Osteocyte (in vitro differentiated cells): ENCODE results near the gene HSPB3. TPM values are rescaled to one million over a fixed set of nuclear protein-coding genes. Genes with fewer than 3 reads are reported as not detected.
A peak's percentile ranks its signal among the peaks of the same experiment; 100 is the strongest.

Source experiments
- DNase-seq: peaks from one replicate; pipeline ENCODE4 v3.0.0; 2021; ENCODE audit warnings: mixed read lengths; ENCODE audit not compliant: unreplicated experiment; ENCODE audit errors: extremely low spot score
- H3K27ac Mint-ChIP-seq: one replicate; pipeline ENCODE4 v1.8.0; 2021; ENCODE audit warnings: mild to moderate bottlenecking, mixed read lengths; ENCODE audit not compliant: unreplicated experiment
- H3K27me3 Mint-ChIP-seq: one replicate; pipeline ENCODE4 v1.8.0; 2021; ENCODE audit warnings: mixed read lengths; ENCODE audit not compliant: unreplicated experiment
- H3K36me3 Mint-ChIP-seq: one replicate; pipeline ENCODE4 v1.8.0; 2021; ENCODE audit warnings: mixed read lengths; ENCODE audit not compliant: unreplicated experiment
- H3K4me1 Mint-ChIP-seq: one replicate; pipeline ENCODE4 v1.8.0; 2021; ENCODE audit warnings: mixed read lengths; ENCODE audit not compliant: unreplicated experiment
- H3K4me3 Mint-ChIP-seq: one replicate; pipeline ENCODE4 v1.8.0; 2021; ENCODE audit warnings: mild to moderate bottlenecking, moderate library complexity, mixed read lengths; ENCODE audit not compliant: unreplicated experiment
- H3K9me3 Mint-ChIP-seq: one replicate; pipeline ENCODE4 v1.8.0; 2021; ENCODE audit warnings: mixed read lengths; ENCODE audit not compliant: unreplicated experiment
- CTCF ChIP-seq: fragments of 200-600 bp; sonication (generic); IDR thresholded peaks from 2 replicates; pipeline ENCODE4 v1.5.0; 2021; ENCODE audit warnings: antibody characterized with exemption, mild to moderate bottlenecking, moderate library complexity
- long read RNA-seq: library from polyadenylated mRNA; unstranded; transcript quantifications from one replicate; pipeline ENCODE4 v2.0.0, GENCODE V29; 2021
- total RNA-seq: library from RNA; stranded (reverse); gene quantifications from 2 replicates; pipeline ENCODE4 v1.2.1, GENCODE V29; 2021

Gene HSPB3
- total RNA-seq: not detected in 2 replicates
- long read RNA-seq: 0 reads

- no peak for DNase-seq
These were observed at the start of gene HSPB3 for GRCh38 chr5:54455413-54456157. HSPB3 (plus strand) TSS chr5:54455699; CDS start chr5:54455790, 91 bp downstream.

GRCh38 chr5:54411176-54411575 is 44.3 kb upstream of the HSPB3 start:
- peaks cover 40% of the 10 kb centered on the region for H3K27me3 Mint-ChIP-seq
- no peaks in the 10 kb centered on the region for H3K4me1 Mint-ChIP-seq
- no peak for TF ChIP-seq CTCF
- H3K4me3 Mint-ChIP-seq: no peak overlapping the region
- no peaks in the 10 kb centered on the region for H3K9me3 Mint-ChIP-seq
- no peaks in the 10 kb centered on the region for H3K36me3 Mint-ChIP-seq
- DNase-seq: no peak
- no peak overlapping the region for H3K27ac Mint-ChIP-seq

More at GRCh38 chr5:54455413-54456157, at the start of gene HSPB3:
- H3K27me3 Mint-ChIP-seq: peaks cover 5% of the 10 kb centered on the region
- no peak for TF ChIP-seq CTCF
- H3K4me1 Mint-ChIP-seq: peaks cover 14% of the 10 kb centered on the region
- H3K9me3 Mint-ChIP-seq: no peaks in the 10 kb centered on the region
- H3K36me3 Mint-ChIP-seq: no peaks in the 10 kb centered on the region
- peak within 1 kb of the TSS; percentile 47 for H3K27ac Mint-ChIP-seq
- no peak within 1 kb of the TSS for H3K4me3 Mint-ChIP-seq

- no peak for DNase-seq
- no peak overlapping the region for H3K4me3 Mint-ChIP-seq
- peaks cover 44% of the 10 kb centered on the region for H3K27me3 Mint-ChIP-seq
- H3K36me3 Mint-ChIP-seq: no peaks in the 10 kb centered on the region
- TF ChIP-seq CTCF: no peak
- H3K4me1 Mint-ChIP-seq: no peaks in the 10 kb centered on the region
- no peak overlapping the region for H3K27ac Mint-ChIP-seq
- no peaks in the 10 kb centered on the region for H3K9me3 Mint-ChIP-seq
These were observed 42.6 kb upstream of the HSPB3 start for GRCh38 chr5:54412913-54413312.

GRCh38 chr5:54415147-54415546 is 40.4 kb upstream of the HSPB3 start:
- H3K27ac Mint-ChIP-seq: no peak overlapping the region
- H3K9me3 Mint-ChIP-seq: no peaks in the 10 kb centered on the region

More at GRCh38 chr5:54415147-54415546, 40.4 kb upstream of the HSPB3 start:
- no peaks in the 10 kb centered on the region for H3K4me1 Mint-ChIP-seq
- H3K27me3 Mint-ChIP-seq: peaks cover 50% of the 10 kb centered on the region
- no peaks in the 10 kb centered on the region for H3K36me3 Mint-ChIP-seq
- no peak for DNase-seq
- no peak overlapping the region for H3K4me3 Mint-ChIP-seq
- TF ChIP-seq CTCF: no peak
